ENCODE results near the gene SLC18A3.

Gene SLC18A3

DNA sequence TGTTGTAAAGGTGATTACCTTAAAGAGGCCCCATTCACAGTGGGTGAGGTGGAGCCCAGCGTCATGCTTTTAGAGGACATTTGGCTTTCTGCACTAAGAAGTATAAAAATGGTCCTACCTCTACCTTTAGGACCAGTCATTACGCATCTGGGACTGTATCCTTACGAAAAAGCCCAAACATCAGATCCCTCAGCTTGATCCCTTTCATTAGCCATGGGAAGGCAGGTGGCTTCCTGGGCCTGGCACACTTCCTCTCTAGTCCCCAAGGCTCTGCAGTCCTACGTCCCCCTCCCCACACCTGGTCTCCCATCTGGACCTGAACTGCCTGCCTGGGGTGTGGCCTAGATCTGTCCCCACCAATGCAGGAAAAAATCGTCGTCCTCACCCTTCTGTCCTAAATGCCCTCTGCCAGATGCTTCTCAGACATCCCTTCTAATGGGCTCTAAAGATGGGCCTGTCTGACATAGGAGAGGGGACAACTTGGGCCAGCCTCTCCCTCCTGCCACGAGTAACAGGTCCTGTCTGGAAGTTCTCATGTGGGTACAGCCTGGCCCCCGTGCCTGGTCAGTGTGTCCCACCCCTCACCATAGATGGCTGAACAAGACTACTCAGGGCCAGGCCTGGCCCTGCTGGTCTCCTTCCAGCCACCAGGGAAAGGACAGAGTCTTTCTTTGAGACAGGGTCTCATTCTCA lies 11.8 kb upstream of the SLC18A3 start:
- Histone ChIP-seq H3K4me3 (replicated peaks; ENCODE audit: insufficient read depth, low read length) (no peak overlapping the region), H3K27ac (replicated peaks) (no peak overlapping the region), H3K27me3 (ENCODE audit: insufficient read depth, poor library complexity, severe bottlenecking) (no peaks in the 10 kb centered on the region)
- TF ChIP-seq, protein P1, sequence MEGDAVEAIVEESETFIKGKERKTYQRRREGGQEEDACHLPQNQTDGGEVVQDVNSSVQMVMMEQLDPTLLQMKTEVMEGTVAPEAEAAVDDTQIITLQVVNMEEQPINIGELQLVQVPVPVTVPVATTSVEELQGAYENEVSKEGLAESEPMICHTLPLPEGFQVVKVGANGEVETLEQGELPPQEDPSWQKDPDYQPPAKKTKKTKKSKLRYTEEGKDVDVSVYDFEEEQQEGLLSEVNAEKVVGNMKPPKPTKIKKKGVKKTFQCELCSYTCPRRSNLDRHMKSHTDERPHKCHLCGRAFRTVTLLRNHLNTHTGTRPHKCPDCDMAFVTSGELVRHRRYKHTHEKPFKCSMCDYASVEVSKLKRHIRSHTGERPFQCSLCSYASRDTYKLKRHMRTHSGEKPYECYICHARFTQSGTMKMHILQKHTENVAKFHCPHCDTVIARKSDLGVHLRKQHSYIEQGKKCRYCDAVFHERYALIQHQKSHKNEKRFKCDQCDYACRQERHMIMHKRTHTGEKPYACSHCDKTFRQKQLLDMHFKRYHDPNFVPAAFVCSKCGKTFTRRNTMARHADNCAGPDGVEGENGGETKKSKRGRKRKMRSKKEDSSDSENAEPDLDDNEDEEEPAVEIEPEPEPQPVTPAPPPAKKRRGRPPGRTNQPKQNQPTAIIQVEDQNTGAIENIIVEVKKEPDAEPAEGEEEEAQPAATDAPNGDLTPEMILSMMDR (IDR thresholded peaks at IDR 0.05; ENCODE audit: insufficient read depth, low read length), result no peak
- no peak for TF ChIP-seq POLR2AphosphoS5 (IDR thresholded peaks at IDR 0.05; ENCODE audit: low read depth)
- TF ChIP-seq, protein P2, sequence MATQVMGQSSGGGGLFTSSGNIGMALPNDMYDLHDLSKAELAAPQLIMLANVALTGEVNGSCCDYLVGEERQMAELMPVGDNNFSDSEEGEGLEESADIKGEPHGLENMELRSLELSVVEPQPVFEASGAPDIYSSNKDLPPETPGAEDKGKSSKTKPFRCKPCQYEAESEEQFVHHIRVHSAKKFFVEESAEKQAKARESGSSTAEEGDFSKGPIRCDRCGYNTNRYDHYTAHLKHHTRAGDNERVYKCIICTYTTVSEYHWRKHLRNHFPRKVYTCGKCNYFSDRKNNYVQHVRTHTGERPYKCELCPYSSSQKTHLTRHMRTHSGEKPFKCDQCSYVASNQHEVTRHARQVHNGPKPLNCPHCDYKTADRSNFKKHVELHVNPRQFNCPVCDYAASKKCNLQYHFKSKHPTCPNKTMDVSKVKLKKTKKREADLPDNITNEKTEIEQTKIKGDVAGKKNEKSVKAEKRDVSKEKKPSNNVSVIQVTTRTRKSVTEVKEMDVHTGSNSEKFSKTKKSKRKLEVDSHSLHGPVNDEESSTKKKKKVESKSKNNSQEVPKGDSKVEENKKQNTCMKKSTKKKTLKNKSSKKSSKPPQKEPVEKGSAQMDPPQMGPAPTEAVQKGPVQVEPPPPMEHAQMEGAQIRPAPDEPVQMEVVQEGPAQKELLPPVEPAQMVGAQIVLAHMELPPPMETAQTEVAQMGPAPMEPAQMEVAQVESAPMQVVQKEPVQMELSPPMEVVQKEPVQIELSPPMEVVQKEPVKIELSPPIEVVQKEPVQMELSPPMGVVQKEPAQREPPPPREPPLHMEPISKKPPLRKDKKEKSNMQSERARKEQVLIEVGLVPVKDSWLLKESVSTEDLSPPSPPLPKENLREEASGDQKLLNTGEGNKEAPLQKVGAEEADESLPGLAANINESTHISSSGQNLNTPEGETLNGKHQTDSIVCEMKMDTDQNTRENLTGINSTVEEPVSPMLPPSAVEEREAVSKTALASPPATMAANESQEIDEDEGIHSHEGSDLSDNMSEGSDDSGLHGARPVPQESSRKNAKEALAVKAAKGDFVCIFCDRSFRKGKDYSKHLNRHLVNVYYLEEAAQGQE (IDR thresholded peaks at IDR 0.05; ENCODE audit: insufficient replicate concordance, low read depth), result no peak
- no peak for TF ChIP-seq GABPA (IDR thresholded peaks at IDR 0.05; ENCODE audit: low read depth)
- no peak for TF ChIP-seq SPI1 (IDR thresholded peaks at IDR 0.05; ENCODE audit: borderline replicate concordance, low read depth)
- DNase-seq (ENCODE audit: low read depth in 1 of 2, low spot score in 1 of 2), result no peak

DNA sequence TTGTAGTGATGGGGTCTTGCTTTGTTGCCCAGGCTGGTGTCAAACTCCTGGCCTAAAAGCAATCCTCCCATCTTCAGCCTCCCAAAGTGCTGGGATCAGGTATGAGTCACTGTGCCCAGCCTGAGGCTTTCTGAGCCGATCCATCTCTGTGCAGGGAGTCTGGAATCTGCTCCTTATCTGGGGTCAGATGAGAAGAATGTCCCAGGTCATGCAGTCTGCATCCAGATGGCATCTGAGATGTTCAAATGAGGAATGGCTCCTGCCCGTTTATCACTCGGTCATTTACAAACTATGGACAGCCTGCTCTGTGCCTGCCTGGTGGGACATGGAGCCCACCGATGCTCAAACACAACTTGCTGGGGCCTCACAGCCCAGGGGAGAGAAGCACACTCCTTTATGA lies 11.1 kb upstream of the SLC18A3 start:
- Histone ChIP-seq H3K4me3 (replicated peaks; ENCODE audit: insufficient read depth, low read length) (no peak overlapping the region), H3K27me3 (ENCODE audit: insufficient read depth, poor library complexity, severe bottlenecking) (no peaks in the 10 kb centered on the region), H3K27ac (replicated peaks) (no peak overlapping the region)
- TF ChIP-seq, protein P2 (IDR thresholded peaks at IDR 0.05; ENCODE audit: insufficient replicate concordance, low read depth), result no peak
- TF ChIP-seq GABPA (IDR thresholded peaks at IDR 0.05; ENCODE audit: low read depth), result no peak
- TF ChIP-seq, protein P1 (IDR thresholded peaks at IDR 0.05; ENCODE audit: insufficient read depth, low read length), result no peak
- no peak for TF ChIP-seq SPI1 (IDR thresholded peaks at IDR 0.05; ENCODE audit: borderline replicate concordance, low read depth)
- TF ChIP-seq POLR2AphosphoS5 (IDR thresholded peaks at IDR 0.05; ENCODE audit: low read depth), result no peak
- no peak for DNase-seq (ENCODE audit: low read depth in 1 of 2, low spot score in 1 of 2)

DNA sequence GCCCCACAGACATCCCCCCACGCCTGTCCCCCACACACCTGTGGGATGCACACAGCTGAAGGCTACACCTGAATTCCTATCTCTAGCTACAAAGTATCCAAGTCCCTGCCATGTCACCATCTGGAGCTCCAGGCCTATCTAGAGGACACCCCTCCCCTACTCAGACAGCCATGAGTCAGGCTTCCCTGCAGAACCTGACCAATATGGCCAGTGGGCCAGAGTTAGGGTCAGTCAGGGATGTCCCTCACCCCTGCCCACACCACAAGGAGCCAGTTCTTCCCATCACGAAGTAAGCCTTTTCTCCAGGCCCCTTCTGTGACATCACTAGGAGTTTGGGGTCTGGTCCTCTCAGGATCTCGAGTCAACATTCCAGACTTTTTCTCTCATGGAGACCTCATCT lies 10.6 kb upstream of the SLC18A3 start:
- H3K27ac ChIP-seq (replicated peaks), result no peak overlapping the region
- H3K27me3 ChIP-seq (ENCODE audit: insufficient read depth, poor library complexity, severe bottlenecking), result no peaks in the 10 kb centered on the region
- no peak overlapping the region for H3K4me3 ChIP-seq (replicated peaks; ENCODE audit: insufficient read depth, low read length)
- TF ChIP-seq, protein P1 (IDR thresholded peaks at IDR 0.05; ENCODE audit: insufficient read depth, low read length), result no peak
- TF ChIP-seq, protein P2 (IDR thresholded peaks at IDR 0.05; ENCODE audit: insufficient replicate concordance, low read depth), result no peak
- TF ChIP-seq POLR2AphosphoS5 (IDR thresholded peaks at IDR 0.05; ENCODE audit: low read depth), result no peak
- no peak for TF ChIP-seq SPI1 (IDR thresholded peaks at IDR 0.05; ENCODE audit: borderline replicate concordance, low read depth)
- no peak for TF ChIP-seq GABPA (IDR thresholded peaks at IDR 0.05; ENCODE audit: low read depth)
- DNase-seq (ENCODE audit: low read depth in 1 of 2, low spot score in 1 of 2), result no peak

Measured in HL-60 (cell line).